GM18502 (cell line): ENCODE measurements around the gene SPATA24.
"Not testable (repeated sequence)": the region's sequence is repeated elsewhere in the genome, so short reads cannot be mapped to it uniquely, and the experiment has no call there.

Source experiments
- ATAC-seq: cut with Tn5 transposase; IDR thresholded peaks from one replicate; pipeline ENCODE4 v1.9.1; 2021; ENCODE audit warnings: mild to moderate bottlenecking; ENCODE audit not compliant: unreplicated experiment, poor library complexity

SPATA24 gene

DNA sequence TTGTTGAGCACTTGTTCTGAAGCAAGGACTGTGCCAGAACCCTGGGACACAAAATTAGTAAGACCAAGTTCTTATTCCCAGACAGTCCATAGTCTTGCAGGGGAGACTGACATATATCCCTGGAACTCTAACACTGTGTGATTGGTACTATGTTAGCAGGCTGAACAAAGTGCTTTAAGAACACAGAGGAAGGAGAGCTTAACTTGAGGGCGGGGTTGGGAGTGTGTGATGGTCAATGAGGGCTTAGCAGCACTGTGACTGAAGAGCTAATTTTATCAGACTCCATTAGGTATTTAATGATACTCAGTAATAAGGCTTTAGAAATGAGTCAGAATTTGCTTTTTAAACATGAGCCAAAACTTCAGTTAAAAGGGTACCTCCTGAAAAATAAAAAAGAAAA, 14.9 kb upstream of the SPATA24 start:
- ATAC-seq: no peak

DNA sequence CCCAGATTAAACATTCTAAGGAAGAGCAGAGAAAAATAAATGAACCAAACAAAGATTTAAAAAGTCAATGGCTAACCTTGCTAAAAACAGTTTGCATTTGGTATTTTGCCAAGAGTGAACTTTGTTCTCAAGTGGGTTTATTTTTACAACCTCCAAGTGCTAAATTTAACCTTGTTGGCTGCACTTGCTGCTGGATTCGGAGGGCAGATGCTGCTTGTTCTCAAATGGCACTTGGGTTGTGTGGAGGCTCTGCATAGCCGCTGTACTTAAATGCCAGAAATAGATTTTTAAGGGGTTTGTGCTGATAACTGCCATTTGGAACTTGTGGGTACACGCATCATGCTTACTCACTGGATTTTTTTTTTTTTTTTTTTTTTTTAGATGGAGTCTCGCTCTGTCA, 13.3 kb upstream of the SPATA24 start:
- no peak for ATAC-seq

DNA sequence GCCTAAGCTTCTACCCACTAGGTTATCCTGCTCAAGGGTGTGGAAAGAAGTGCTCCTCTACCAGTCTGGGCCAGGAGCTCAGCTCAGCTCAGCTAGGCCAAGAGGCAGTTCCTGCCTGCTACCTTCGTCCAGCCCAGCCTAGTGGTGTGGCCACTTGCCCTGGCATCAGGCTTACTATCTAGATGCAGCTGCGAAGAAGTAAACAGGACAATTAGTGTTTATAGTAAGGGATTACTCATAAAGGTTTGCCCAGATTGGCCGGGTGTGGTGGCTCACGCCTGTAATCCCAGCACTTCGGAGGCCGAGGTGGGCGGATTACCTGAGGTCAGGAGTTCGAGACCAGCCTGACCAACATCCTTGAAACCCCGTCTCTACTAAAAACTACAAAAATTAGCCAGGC, 12.8 kb upstream of the SPATA24 start:
- ATAC-seq: no peak

GRCh38 chr5:139415869-139416268, 12.0 kb upstream of the SPATA24 start:
- ATAC-seq: no peak

GRCh38 chr5:139415221-139415861, 11.5 kb upstream of the SPATA24 start:
- ATAC-seq: no peak

DNA sequence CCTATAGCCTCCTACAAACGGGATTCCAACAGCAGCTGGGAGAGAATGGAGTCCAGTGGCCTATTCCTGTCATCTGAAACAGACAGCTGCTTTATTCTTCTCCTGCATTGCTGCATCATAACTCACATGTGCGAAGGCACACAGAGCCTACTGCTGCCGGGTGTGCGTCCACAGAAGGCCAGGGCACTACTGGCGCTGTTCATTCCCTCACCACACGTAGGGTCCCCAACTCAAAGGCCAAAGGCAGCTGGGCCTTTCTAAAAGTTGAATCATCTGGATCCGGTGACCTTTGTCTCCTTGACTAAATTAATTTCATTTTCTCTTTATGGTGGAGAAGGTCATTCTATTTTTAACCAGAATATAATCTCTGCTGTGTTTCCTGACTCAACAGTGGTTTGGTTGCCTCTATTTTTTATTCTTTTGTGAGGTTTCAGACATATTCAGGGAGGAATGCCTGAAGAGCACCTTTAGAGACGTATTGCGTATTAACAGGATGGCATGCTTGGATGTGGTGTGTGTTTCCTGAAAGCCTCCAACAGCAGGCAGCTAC, 10.8 kb upstream of the SPATA24 start:
- no peak for ATAC-seq

GRCh38 chr5:139413963-139414362, 10.1 kb upstream of the SPATA24 start:
- no peak for ATAC-seq

DNA sequence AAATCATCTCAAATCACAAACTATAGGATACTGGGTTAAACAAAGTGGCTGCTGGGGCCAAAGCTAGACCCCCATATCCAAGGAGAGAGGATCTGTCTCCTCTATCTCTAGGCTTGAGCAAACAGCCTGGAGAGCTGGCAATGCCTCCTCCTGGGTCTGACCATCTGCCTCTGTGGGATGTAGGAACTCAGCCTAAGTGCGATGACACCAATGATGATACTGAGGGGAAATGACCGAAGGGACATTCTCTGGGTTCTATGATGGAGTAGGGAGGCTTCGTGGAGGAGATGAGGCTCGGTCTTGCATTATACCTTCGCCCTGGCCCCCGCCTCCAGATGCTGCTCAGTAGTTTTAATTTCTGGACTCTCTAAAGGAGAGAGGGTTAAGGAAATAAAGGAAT, 9.3 kb upstream of the SPATA24 start:
- no peak for ATAC-seq

DNA sequence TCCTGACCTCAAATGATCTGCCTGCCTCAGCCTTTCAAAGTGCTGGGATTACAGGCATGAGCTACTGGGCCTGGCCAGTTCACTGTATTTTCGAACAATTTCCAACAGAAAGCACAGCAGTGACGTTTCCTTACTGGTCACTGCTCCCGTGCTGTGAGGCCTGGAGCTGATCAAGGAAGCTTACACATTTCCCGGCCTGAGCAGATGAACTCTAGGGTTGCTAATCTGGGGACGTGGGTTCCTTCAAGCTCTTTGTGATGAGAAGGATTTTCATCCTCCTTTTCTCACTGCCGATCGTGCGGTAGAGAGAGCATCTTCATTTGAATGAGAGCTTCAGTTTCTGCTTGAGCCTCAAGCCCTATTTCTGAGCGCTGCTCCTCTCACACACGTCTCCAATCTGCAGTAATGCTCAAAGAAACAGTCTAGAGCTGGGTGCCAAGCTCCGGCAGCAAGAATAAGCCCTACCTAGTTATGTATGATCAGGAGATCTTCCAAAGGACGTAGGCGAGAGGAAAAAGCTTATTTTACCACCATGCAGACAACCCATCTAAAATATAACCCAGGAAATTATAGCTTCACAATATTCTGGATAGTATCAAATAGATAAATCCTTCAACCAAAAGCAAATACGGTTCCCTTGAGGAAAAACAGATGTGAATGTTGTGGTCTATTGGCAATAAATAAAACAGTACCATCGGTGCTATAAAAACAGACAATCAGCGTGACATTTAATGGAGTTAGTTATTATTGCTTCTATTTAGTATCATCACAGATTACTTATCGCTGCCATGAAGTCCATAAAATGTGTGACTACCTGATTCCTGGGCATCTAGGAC, 7.3 kb upstream of the SPATA24 start:
- no peak for ATAC-seq

DNA sequence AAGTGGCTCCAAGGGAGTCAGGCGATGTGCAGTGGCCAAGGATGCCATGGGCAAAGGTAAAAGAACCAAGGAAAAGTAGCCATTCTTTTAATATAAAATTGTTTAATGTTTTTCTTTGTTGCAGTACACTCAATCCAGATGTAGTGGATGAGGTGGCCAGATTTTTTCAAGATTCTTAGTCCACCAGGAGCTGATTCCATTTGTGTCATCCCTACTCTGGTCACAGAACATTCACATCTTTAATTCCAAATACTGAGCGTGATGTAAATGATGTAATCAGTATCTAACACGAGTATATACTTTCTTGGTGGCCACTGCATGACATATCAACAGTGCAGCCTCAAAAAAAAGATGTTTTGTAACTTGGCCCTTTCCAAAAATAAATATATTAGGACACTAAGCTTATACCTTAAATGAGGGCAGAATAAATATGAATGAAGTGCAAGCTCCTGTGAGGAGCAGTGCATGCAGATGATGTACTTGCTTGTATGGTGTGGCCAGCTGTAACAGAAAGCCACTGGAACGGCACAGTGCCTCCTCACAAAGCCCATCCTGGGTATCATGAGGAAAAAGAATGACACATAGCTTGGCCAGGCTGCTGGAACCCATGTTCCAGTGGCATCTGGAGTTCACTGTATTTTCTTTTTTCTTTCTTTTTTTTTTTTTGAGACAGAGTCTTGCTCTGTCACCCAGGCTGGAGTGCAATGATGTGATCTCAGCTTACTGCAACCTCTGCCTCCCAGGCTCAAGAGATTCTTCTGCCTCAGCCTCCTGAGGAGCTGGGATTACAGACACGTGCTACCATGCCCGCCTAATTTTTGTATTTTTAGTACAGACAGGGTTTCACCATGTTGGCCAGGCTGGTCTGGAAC, 6.5 kb upstream of the SPATA24 start:
- no peak for ATAC-seq

GRCh38 chr5:139409116-139409515, 5.2 kb upstream of the SPATA24 start:
- not testable (repeated sequence) for ATAC-seq

- no peak for ATAC-seq
Observed at GRCh38 chr5:139408191-139408590, 4.3 kb upstream of the SPATA24 start.

DNA sequence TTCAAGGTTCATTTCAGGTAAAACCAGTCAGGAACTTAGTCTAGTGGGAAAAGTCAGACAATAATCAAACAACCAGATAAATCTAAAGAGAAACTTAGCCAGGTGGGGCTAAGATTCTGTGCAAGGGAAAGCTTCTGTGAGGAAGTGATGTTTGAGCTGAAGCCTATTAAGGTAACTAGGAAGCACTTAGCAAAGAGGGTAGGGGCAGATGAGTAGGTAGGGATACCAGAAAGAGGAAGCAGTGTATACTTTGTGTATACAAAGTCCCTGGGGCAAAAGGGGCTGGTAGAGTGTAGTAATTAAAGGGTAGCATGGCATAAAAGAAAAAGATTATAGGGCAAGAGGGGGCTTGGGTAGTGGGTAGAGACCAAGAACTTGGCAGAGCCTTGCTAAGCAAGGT, 3.6 kb upstream of the SPATA24 start:
- ATAC-seq: no peak

- no peak for ATAC-seq
Observed at GRCh38 chr5:139406963-139407362, 3.1 kb upstream of the SPATA24 start.

DNA sequence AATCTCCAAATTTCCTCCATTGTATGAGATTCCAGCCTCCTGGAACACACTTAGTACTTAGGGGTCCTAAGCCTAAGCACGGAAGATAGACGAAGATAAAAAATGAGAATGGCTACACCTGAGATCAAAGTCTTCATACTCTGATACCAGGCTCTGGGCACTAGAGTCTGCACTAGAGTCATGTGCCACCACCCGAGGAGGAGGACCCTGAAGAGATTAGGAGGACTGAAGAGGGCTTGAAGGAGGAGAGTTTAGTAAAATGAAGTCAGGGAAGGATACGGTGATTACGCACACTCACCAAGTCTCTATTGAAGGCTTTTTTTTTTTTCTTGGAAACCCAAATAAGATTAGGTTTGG, 573 bp upstream of the SPATA24 start:
- ATAC-seq: no peak

GRCh38 chr5:139403418-139403786, 487 bp downstream of the SPATA24 start:
- no peak for ATAC-seq

- no peak for ATAC-seq
Observed at GRCh38 chr5:139402561-139403158, 1.2 kb downstream of the SPATA24 start.

- ATAC-seq: no peak
Observed at GRCh38 chr5:139401546-139401945, 2.3 kb downstream of the SPATA24 start.

GRCh38 chr5:139399501-139400121, 4.3 kb downstream of the SPATA24 start:
- peak; percentile 32 for ATAC-seq

DNA sequence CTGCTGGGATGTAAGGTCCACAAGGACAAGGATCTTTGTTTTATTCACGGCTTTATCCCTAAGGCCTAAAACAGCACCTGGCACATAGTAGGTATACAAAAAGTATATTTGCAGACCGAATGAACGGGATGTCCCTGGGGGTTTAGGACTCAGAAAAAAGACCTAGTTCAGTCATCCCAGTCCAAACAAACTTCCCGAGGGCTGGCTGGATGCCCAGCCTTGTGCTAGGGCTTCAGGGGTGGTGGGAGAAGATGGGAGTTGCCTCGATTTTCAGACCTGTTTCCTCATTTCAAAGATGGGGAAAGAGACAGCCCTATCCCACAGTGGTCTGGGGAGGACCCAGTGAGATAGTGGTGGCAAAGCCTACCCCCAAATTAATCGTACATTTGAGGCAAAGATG, 6.0 kb downstream of the SPATA24 start:
- ATAC-seq: no peak
